PFSK-1 (cell line): Measurements from ENCODE around the gene MPZL1.

Experiments used
- FOXP2 ChIP-seq: optimal IDR thresholded peaks from 2 replicates; pipeline ENCODE3; 2011; ENCODE audit warnings: borderline replicate concordance, control low read depth, inconsistent platforms; ENCODE audit not compliant: insufficient read depth; ENCODE audit errors: extremely low read length, extremely low read depth
- POLR2AphosphoS5 ChIP-seq: IDR thresholded peaks from 2 replicates; pipeline ENCODE4 v1.6.1; 2012; ENCODE audit warnings: low read depth, mild to moderate bottlenecking, control low read depth, low read length, moderate library complexity
- SIN3A ChIP-seq: IDR thresholded peaks from 2 replicates; pipeline ENCODE4 v1.6.1; 2012; ENCODE audit warnings: mild to moderate bottlenecking, low read length, moderate library complexity, borderline replicate concordance; ENCODE audit not compliant: insufficient read depth
- TAF1 ChIP-seq: IDR thresholded peaks from 2 replicates; pipeline ENCODE4 v1.6.1; 2012; ENCODE audit warnings: low read length, control low read depth, borderline replicate concordance; ENCODE audit not compliant: insufficient read depth
- TF ChIP-seq, protein P1 (sequence below), 2 experiments: IDR thresholded peaks; 2 replicates each; pipeline versions ENCODE4 v1.6.1 to v1.8.0; 2011 to 2012; ENCODE audit warnings: low read depth in 2 of 2, low read length in 2 of 2, control low read depth in 1 of 2, inconsistent platforms in 1 of 2, mild to moderate bottlenecking in 1 of 2, moderate library complexity in 1 of 2; ENCODE audit not compliant: insufficient read depth in 1 of 2

MPZL1 gene

DNA sequence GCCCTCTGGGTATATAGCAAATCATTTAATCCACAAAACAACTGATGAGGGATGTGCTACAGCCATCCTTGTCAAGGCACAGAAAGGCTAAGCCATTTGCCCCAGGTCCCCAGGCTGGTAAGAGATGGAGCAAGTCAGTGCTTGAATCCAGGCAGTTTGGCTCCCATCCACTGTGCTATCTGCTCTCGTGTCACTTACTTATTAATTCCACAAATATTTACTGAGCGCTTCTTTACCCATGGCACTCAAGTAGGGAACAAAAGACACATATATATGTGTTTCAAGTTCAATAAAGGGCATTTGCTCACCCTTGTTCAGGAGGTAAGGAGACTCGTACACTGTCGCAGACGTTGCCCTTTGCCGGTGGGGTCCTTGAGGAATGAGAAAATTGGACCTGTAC is 38.6 kb upstream of the MPZL1 start:
- TF ChIP-seq, protein P1, sequence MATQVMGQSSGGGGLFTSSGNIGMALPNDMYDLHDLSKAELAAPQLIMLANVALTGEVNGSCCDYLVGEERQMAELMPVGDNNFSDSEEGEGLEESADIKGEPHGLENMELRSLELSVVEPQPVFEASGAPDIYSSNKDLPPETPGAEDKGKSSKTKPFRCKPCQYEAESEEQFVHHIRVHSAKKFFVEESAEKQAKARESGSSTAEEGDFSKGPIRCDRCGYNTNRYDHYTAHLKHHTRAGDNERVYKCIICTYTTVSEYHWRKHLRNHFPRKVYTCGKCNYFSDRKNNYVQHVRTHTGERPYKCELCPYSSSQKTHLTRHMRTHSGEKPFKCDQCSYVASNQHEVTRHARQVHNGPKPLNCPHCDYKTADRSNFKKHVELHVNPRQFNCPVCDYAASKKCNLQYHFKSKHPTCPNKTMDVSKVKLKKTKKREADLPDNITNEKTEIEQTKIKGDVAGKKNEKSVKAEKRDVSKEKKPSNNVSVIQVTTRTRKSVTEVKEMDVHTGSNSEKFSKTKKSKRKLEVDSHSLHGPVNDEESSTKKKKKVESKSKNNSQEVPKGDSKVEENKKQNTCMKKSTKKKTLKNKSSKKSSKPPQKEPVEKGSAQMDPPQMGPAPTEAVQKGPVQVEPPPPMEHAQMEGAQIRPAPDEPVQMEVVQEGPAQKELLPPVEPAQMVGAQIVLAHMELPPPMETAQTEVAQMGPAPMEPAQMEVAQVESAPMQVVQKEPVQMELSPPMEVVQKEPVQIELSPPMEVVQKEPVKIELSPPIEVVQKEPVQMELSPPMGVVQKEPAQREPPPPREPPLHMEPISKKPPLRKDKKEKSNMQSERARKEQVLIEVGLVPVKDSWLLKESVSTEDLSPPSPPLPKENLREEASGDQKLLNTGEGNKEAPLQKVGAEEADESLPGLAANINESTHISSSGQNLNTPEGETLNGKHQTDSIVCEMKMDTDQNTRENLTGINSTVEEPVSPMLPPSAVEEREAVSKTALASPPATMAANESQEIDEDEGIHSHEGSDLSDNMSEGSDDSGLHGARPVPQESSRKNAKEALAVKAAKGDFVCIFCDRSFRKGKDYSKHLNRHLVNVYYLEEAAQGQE (IDR thresholded peaks at IDR 0.05; ENCODE audit: insufficient read depth in 1 of 2, low read depth in 2 of 2, low read length in 2 of 2), result no peak

DNA sequence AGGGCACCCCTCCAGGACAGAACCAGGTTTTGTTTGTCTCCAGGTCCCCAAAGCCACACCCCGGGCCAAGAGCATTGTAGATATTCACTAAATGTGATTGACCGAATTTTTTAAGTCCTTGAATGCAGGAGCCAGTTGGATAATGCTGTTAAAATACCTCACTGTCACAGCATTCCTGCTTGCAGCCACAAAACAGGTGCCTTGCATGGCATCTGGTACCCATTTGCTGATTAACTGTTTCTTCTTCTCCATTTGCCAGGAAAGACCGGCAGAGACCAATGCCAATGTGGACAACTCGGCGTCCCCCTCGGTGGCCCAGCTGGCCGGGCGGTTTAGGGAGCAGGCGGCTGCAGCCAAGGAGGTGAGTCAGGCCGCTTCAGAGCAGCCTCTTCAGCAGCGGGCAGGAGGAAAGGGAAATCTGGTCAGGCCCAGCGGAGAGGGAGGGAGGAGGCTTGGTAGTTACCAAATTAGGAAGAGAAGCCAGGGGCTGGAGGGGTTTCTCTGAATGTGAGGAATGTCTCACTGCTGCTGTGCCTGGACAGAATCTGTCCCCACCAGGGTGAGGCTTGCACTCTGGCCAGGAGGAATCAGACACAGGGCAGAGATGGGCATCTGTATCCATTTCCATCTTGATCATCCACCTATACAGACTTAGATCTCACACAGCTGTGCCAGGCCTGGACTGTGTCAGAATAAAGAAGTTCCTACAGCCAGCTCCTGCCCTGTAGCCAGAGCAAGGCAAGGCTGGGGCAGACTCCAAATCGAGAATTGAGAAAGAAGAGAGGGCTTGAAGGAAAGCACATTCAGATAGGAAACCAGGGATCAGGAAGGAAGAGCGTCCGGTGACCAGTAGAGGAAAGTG is 37.9 kb upstream of the MPZL1 start:
- TF ChIP-seq SIN3A, result no peak
- TF ChIP-seq, protein P1 (IDR thresholded peaks at IDR 0.05; ENCODE audit: insufficient read depth in 1 of 2, low read depth in 2 of 2, low read length in 2 of 2), result no peak
- no peak for TF ChIP-seq FOXP2
- TF ChIP-seq POLR2AphosphoS5, result no peak
- no peak for TF ChIP-seq TAF1

DNA sequence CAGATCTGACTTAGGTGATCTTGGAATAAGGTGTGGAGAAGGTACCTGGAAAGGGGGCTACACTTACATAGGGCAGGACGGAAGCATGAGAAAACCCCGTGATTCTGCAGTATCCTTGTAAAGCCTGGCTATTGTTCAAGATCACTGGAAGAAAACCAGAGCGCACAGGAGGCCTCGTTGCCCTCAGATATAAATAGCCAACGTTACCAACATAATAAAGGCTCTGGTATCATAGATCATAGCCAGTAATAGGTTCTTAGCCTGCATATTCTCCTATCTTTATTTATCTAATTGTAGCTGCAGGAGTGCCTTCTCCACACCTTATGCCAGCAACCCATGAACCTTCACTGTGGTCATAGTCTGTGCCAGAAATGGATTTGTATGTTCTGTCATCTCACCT is 35.9 kb upstream of the MPZL1 start:
- TF ChIP-seq FOXP2, result no peak
- no peak for TF ChIP-seq POLR2AphosphoS5
- TF ChIP-seq TAF1, result no peak
- TF ChIP-seq, protein P1 (IDR thresholded peaks at IDR 0.05; ENCODE audit: insufficient read depth in 1 of 2, low read depth in 2 of 2, low read length in 2 of 2), result no peak
- TF ChIP-seq SIN3A, result no peak

DNA sequence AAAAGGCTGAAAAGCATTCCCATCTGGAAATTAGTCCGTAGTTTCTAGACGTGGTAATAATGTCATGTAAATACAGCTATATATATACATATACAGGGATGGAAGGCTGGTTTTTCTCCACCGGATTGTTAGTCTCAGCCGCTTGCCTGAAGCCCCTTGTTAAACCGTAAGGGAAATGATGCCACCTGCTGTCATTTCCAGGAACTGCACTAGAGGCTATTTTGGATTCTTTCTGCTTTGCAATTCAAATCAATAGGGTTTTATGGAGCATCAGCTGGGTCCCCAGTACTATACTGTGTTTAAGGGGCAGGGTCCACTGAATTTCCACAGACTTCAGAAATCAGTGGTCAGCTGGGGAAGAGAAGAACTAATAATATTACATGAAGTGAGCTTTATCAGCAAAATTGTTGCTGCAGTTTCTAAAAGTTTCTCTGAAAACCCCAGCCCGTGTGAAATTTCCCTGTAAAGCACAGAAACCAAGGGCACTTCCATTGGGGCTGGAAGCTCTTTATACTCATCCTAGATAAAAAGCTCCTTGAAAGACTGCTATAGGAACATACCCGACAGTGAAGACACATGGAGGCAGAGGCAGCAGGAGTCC is 33.8 kb upstream of the MPZL1 start:
- TF ChIP-seq FOXP2, result no peak
- TF ChIP-seq, protein P1 (IDR thresholded peaks at IDR 0.05; ENCODE audit: insufficient read depth in 1 of 2, low read depth in 2 of 2, low read length in 2 of 2), result no peak

DNA sequence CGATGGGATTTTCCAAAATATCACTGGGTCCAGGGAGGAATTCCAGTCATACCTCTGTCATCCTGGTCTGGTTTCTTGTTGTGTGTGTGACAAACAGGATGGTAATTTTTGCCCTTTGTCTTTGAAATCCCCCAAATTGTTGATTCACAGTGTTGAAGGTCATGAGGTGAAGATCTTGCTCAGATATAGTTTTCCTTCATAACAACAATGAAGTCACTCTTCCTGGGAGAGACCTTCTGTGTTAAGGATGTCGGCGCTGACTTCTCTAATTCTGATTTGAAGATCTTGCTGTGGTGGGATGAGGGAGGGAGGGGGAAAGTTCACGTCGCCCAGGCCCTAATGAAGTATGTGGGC is 32.2 kb upstream of the MPZL1 start:
- TF ChIP-seq POLR2AphosphoS5, result no peak
- TF ChIP-seq FOXP2, result no peak
- TF ChIP-seq, protein P1 (IDR thresholded peaks at IDR 0.05; ENCODE audit: insufficient read depth in 1 of 2, low read depth in 2 of 2, low read length in 2 of 2), result no peak
